HG03196 (cell line): ENCODE results near the gene STAB1.
"Not testable (repeated sequence)": the region's sequence is repeated elsewhere in the genome, so short reads cannot be mapped to it uniquely, and the experiment has no call there.

Source experiments
- ATAC-seq: cut with Tn5 transposase; IDR thresholded peaks from one replicate; pipeline ENCODE4 v1.9.1; 2021; ENCODE audit not compliant: unreplicated experiment

STAB1 gene

DNA sequence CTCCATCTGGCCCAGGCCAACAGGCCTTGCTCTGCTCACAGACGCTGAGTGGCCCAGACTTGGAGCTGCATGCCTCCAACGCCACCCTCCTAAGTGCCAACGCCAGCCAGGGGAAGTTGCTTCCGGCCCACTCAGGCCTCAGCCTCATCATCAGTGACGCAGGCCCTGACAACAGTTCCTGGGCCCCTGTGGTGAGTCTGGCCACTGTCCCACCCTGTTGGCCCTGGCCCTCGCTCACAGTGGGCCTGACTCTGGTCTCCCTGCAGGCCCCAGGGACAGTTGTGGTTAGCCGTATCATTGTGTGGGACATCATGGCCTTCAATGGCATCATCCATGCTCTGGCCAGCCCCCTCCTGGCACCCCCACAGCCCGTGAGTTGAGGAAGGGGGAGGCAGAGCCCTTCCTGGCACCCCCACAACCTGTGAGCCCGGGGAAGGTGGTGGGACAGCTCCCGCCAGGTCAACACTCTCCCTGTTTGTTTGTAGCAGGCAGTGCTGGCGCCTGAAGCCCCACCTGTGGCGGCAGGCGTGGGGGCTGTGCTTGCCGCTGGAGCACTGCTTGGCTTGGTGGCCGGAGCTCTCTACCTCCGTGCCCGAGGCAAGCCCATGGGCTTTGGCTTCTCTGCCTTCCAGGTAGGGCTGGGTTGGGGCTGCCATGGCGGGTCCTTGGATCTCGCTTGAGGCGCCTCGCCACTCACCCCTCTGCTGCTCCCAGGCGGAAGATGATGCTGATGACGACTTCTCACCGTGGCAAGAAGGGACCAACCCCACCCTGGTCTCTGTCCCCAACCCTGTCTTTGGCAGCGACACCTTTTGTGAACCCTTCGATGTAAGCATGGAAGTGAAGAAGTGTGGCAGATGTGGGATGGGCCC is 28.5 kb downstream of the STAB1 start:
- no peak for ATAC-seq

DNA sequence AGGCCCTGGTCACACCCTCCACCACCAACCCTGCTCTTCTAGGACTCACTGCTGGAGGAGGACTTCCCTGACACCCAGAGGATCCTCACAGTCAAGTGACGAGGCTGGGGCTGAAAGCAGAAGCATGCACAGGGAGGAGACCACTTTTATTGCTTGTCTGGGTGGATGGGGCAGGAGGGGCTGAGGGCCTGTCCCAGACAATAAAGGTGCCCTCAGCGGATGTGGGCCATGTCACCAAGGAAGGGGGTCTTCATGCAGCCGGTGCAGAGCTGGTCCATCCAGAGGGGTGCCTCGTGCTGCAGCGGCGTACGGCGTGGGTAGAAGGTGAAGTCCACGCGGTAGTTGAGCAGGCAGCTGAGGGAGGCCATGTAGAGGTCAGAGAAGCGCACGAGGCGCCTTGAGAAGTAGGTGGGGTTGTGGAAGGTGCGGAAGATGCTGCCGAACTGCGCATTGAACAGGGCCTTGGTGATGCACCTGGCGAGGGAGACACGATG is 29.2 kb downstream of the STAB1 start:
- ATAC-seq, result no peak

DNA sequence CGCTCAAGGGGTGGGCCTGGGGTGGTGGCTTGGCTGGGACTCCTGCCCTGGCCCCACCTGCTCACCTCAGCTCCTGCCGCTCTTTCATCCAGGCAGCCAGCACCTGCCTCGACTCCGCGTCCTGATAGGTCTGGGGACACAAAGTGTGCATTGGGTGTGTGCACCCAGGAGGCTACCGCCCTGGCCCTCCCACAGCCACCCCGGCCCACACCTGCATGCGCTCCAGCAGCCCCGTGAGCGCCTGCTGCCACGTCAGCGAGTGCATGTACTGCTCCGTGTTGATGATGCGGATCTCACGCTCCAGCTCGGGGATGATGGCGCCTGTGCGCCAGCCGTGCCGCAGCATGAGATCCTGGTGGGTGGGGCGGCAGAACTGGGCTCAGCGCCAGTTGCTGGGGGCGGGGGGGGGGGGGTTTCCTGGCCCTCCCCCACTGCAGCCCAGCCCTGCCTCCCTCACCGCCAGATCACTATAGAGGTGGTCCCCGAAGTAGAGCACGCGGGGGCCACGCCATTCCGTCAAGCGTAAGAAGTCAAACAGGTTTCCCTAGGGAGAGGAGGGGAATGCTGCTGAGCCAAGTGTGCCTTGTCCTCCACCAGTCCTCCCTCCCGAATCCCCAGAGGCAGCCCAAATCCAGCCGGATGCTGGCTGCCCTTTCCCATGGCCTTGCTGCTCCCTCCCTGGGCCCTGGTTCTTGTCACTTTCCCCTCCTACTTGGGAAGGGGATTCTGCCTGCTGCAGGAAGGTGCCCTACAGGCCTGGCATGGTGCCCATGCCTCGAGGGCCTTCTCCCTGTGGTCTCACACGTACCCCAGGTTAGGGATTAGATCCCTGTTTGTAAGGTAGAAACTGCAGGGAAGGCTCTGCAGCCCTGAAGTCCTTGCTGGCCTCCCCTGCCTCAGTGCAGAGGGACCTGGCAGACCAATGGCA is 29.9 kb downstream of the STAB1 start:
- ATAC-seq, result no peak

DNA sequence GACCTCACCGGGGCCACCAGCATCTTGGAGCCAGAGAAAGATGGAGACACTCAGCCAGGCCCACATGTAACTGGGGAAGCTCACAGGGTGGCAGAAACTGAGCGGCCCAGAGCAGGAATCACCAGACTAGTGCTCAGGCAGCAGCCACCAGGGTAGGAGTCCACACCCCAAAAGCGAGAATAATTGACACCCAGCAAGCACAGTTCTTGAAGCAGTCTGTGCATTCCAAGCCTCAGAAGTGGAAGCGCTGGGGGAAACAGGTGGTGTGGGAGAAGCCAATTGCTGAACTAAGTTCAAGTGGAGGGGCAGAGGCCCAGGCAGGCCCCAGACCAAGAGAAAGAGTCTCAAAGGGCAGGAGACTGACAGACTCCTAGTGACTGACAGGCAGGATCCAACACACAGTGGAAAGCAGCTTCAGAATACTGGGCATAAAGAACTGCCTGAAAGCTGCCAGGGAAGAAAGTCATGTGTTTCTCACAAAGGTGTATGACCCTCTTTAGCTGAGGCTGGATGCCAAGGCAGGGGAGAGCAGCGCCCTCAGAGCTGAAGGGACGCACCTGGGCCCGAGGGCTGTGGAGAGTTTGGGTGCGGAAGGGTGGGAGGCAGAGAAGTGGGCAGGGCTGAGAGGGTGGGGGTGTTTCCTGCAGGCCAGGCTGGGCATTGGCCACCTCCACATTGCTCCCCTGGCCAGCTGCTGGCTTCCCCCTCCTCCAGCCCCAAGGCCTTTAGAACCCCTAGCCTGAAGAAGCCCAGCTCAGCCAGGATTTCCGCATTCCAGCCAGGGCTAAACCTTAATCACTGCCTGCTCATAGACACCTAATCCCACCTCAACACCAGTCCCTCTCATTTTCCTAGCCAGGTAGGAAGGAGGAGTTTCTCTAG is 30.8 kb downstream of the STAB1 start:
- ATAC-seq, result no peak

DNA sequence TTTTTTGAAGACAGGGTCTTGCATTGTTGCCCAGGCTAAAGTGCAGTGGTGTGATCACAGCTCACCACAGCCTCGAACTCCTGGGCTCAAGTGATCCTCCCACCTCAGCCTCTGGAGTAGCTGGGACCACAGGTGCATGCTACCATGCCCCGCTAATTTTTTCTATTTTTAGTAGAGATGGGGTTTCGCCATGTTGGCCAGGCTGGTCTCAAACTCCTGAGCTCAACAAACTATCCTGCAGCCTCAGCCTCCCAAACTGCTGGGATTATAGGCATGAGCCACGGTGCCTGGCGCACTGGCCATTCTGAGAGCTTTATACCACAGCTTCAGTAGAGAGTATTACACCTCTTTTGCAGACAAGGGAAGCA is 31.5 kb downstream of the STAB1 start:
- not testable (repeated sequence) for ATAC-seq

DNA sequence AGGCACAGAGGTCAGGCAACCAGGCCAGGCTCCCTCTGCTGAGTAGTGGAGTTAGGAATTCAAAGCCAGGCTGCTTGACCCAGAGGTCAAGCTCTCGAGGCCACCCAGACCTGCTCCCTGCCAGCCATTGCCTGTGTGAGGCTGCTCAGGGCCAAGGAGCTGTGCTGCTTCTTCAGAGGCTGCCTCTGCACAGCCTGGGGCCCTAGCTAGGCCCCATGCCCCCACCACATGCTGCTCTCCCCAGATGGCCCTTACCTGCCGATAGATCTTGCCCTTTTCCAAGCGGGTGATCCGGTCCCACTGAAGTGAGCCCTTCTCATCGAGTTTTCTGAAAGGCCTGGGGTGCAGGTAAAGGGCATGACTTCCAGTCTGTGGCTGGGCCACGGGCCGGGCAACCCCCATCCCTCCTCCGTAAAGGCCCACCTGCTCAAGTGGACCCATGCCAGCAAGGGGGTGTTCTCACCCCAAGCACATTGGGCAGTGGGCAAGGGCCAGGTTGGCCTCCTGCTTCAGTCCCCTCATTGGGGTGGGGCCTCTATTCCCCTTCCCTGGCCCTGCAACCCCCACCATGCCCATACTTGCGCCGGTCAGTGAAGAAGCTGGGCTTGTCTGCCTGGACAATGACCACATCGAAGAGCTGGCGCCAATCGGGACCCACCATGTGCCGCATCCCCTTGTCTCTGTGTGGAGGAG is 32.0 kb downstream of the STAB1 start:
- no peak for ATAC-seq

DNA sequence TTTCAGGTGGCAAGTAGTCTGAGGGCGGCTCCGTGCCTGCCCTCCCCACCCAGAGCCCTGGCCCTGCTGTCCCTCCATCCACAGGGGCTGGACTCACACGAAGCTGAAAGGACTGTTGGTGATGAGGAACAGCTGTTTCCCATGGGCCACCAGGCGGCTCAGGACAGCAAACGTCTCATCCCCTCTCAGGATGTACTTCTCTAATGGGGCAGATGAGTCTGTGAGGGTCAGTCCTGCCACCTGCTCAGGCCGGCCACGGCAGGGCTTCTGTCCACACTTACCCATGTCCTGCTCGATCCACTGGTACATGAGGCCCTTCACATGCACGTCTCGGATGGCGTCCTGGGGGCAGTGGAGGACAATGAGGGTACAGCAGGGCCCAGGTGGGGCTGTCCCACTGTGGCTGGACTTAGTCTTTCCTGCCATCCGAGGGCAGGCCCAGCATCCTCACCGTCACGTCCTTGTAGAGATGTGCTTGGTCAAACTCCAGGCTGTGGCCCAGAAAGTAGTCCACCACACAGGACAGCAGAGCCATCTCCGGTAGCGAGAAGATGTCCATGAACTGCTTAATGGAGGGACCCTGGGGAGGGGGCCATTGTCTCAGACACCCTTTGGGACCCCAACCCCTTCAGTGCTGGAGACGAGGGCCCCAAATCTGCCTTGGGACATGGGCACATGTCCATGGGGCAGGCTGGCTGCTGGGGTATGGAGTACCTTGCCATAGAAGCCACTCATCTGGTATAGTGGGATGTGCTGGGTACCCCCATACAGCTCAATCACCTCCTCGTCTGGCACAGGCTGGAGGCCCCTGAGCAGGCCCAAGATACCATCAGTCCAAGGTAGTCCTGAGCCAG is 32.8 kb downstream of the STAB1 start:
- ATAC-seq, result no peak

DNA sequence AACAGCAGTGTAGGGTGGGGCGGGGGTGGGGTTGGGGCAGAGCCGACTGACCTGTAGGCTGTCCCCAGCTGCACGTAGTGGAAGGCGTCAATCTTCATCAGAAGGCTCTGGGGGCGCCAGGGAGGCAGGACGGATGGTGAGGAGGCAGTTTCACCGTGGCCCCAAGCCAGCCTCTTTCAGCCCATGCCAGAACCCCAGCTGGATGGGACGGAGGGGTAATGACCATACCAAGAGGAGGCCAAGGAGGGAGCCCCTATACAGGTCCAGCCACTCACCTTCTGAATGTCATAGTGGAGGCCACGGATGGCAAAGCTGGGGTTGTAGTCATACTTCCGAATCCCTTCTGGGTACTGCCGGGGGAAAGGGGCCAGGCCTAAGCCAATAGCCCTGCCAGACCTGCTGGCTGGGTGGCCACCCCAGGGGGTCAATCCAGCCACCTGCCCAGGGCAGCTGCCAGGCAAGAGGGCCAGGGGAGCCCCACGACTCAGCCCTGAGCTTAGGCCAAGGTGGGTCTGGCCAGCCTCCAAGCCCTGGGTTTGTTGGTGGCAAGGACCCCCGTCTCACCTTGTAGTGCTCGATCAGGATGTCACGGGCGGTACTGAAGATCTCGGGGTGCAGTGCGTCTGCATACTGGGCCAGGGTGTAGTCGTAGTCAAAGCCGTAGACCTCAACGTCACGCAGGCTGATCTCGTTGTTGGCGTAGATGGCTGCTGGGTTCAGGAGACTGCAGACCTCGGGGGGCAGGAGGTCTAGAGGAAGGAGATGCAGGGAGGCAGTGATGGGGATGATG is 33.6 kb downstream of the STAB1 start:
- no peak for ATAC-seq

DNA sequence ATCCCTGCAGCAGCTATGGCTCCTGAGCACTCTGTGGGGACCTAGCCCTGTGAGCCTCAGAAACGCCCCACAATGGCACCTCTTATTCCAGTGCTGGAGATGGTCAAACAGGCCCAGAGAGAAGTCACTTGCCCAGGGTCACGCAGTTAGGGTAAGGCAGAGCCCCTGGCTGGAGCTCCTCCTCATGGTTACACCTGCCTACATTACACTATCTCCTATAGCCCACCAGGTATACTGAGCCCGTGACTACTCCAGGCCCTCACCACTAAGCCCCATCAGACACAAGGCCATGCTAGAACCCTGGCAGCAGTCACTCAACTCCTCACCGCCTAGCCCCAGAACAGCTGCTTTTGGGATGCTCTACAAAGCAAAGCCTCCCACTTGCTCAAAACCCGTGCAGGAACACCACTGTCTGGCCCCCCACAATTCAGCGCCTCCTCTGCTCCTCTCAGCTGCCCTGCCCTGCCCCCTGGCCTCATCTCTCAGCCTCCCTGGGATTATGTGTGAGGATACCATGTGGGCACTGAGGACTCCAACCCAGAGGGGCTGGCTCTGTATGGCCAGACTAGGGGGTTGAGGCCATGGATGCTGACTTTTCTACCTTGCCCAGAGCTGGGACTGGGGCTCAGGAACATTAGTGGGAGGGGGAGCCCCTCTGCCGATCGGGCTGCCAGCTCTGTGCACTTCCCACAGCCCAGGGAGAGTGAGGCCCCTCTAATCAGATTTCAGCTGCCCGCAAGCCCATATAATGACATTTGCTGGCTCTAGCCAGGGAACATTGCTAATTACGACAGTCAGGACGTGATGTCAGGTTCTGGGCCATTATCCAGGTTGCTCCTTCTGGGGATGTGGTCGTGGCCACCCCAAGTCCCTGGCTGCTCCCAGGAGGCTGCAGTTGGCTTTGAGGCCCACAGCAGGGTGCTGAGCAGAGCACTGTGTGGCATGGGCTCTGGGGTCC is 34.5 kb downstream of the STAB1 start:
- ATAC-seq, result no peak

DNA sequence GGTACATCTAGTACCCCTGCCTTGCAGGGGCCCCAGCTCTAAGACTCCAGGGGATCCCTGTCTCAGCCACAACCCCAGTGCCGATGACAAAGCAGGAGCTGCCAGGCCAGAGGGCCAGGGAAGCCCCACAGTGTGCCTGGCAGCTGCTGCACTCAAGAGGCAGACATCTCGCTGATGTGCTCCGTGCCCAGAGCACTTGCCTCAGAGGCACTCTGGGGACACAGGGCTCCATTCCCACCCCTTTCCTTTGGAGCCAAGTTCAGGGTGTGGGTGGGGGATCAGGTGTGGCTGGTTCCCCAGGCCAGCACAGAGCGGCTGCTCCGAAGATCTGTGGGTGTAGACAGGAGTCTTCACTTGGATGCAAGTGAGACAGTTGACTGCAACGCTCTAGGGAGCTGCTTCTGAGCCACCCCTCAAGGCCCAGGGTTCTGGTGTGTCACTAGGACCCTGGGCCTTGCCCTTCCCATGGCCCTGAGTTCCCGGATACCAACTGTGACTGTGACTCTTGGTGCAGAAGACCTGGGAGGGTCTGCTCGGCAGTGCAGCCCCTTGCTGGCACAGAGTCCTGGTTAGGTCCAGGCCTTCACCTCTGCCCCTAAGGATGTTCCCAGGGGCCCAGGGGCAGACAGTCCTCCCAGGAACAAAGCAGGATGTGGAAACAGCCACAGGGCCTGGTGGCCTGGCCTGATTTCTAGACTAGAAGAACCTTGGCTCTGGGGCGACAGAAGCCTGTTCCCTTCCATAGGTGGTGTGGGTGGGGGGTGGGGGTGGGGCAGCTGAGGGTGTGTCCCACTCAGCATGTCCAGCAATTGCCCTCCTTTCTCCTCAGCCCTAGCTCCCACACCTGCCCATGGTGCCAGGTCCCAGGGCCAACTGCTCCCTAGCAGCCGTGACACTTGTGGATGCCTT is 36.0 kb downstream of the STAB1 start:
- no peak for ATAC-seq

DNA sequence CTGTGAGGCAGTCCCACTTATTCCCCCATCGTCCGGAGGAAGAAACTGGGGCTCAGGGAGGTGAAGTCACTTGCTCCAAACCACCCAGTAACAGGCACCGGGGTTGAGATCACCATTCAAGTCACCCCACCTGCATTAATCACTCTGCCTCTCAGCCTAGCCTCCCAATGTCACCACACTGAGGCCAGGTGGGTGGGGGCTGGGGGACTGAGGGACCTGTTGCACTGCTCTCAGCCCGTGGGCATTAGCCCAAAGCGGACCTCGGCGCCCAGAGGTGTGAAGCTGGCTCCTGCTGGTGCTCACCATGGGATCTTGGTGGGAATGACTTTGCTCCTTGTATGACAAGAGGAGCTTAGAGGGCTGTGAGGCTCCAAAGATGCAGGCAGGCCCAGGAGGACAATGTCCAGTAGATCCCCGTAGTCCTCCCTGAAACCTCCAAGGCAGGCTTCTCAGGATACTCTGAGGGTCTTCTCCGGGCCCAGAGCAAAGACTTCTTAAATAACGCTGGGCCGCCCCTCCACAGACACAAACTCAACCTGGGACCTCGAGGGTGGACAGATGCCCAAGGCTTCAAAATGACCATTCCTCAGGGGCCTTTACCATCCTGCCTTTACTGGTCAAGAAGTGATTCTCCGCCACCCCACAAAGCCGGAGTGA is 36.9 kb downstream of the STAB1 start:
- no peak for ATAC-seq

DNA sequence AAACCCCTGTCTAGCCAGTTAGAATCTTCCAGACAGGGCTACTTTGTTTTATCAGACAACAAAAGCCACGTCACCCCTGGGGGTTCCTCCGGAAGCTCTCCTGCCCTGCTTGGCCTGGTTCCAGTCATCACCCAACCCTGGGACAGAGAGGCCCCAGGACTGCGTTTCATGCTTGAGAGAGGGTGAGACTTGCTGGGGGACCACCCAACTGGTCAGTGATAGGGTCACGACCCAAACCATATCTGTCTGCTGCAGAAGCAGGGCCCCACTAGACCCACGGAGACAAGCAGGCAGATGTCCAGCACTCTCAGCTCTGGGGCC is 37.3 kb downstream of the STAB1 start:
- ATAC-seq, result no peak

DNA sequence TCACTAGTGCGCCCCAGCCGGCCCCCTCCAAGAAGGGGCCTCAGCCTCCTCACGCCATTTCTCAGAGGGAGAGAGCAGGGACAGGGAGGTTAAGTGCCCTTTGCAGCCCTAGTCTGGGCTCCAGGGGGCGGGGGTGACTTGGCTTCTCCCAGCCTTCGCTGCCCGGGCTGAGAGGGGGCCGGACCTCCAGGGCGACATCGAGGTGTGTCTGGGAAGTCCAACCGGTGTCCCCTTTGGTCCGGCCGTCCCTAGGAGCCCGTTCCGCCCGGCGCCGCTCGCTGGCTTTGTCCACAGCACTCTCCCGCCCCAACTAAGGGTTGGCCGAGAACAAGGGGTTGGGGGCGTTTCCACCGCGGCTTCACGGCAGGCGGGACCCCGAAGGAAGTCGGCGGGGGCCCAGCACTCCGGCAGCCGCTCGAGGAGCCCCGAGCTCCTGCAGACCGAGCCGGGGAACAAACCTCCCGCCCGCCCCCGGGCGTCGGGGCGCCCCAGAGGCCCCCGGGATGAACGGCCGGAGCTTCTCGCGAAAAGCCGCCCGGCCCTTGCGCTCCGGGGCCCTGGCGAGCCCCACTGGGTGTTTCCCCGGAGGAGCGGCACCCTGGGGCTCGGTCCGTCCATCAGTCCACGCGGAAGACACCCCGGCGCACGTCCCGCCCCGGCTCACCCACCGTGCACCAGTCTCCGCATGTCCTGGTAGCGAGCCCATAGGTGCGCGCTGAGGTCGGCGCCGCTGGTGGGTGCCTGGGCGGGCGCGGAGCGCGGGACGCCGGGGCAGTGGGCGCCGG is 37.9 kb downstream of the STAB1 start:
- no peak for ATAC-seq

DNA sequence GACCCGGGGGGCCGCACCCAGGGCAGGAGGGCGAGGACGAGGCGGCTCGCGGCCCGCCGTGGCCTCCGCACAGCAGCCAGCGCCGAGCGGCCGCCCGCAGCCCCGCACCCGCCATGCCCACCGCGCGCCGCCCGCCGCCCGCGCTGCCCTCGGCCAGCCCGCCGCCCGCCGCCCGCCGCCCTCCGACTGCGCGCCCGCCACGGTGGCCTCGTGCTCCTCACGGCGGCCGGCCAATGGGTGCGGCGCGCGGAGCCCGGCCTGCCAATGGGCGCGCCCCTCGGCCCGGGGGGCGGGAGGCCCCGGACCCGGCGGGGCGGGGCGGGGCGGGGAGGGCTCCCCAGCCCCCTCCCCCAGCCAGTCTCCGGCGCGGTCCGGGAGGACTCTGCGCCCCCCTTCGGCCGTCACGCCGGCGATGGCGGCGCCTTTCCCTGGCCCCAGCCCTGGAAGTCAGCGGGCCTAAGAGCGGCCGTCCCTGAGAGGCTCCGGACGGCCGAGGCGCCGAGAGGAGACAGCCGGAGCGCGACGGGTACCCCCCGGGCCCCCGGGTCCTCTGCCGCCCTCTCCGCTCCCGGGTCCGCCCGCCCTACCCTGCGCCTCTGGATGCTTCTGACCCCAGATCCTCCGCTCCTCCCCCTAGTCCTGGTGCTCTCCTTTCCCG is 38.6 kb downstream of the STAB1 start, which contains the start of gene NT5DC2:
TSS of gene NT5DC2 (minus strand) at position 235 of the 658 bp plus-strand sequence. CDS start at position 115, 120 bp downstream.
- ATAC-seq, result peak; percentile 27
